D341Med (cell line): ENCODE data around the gene SMG9.
"Not testable (repeated sequence)": the region's sequence is repeated elsewhere in the genome, so short reads cannot be mapped to it uniquely, and the experiment has no call there.

Experiments
- DNase-seq: peaks from one replicate; pipeline ENCODE4 v3.0.0; 2012; ENCODE audit warnings: low spot score

SMG9 gene

DNA sequence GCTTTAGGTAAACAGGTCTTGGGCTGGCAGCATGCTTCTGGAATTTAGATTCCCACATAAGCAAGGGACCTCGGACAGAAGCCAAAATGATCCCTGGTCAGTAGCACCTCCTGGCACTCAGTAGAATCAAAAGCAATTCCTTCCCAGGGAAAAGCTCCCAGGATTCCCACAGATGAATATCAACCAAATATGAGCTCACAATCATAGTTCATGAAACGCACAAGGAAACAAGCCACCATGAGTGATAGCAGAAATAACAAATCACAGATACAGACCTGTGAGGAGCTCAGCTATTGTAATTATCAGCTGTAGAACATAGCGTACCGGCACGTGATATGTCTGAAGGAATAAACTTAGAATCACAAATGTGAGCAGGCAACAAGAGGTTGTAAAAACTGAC lies 63.0 kb downstream of the SMG9 start:
- no peak for DNase-seq

DNA sequence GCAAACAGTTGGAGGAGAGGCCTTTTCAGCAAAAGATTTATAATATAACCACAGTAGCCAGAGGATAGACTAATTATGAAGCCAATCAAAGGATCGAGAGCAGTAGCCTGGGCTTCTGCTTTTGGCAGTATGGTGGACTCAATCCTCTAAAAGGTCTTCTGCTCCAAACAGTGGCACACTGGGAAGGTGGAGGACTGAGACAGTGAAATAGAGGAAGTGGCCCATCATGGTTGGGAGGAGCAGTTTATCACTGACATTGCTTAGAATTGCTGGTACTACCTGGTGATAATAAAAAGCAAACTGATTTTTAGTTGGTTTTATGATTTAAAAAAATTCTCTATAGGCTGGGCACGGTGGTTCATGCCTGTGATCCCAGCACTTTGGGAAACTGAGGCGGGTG lies 63.9 kb downstream of the SMG9 start:
- DNase-seq: no peak

DNA sequence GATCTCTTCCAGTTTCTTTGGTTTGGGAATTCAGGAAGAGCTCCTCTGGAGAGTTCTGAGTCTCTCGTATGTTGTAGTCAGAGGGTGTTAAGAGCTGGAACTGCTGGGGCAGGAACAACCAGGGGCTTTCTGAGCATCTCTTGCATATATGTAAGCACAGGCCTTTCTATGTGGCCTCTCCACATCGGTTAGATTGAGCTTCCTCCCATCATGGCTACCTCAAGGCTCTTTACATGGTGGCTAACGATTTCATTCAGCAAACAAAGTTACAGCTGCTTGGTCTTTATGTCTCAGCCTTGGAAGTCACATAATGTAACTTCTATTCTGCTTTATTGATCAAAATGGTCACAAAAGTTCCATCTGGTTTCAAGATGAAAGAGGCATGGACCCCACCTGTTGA lies 64.3 kb downstream of the SMG9 start:
- no peak for DNase-seq

DNA sequence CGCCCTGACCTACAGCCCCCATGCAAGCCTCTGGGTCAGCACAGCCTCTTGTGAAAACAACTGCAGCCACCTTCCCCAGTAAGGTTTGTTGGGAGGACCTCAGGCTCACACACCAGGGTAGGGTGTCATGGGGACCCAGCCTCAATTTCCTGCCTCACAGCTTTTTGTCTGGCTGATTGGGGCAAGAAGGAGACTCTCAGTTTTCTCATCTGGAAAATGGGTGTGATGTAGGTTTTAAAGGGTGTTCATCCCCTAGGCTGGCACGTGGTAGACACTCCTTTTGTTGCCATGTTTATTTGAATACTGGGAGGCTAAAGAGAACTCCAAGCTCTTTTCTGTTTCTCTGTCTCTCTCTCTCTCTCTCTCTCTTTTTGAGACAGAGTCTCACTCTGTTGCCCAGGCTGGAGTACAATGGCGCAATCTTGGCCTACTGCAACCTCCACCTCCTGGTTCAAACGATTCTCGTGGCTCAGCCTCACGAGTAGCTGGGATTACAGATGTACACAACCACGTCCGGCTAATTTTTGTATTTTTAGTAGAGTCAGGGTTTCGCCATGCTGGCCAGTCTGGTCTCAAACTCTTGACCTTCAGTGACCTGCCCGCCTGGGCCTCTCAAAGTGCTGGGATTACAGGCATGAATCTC lies 66.6 kb downstream of the SMG9 start:
- DNase-seq: no peak

DNA sequence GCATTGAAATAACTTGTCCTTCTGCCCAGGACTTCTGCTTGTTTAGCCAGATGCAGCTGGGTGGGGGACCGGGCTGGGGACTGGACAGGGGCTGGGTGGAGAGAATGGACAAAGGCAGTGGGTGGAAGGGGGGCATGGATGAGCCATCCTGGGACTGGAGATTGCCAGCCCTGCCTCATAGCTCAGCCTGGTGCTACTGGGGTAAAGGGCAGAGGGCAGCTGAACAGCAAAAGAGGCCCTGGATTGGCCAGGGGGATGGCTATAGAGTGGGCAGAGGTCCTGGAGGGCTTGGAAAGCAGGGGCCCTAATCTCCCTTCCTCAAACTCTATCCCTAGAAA lies 67.1 kb downstream of the SMG9 start:
- no peak for DNase-seq

DNA sequence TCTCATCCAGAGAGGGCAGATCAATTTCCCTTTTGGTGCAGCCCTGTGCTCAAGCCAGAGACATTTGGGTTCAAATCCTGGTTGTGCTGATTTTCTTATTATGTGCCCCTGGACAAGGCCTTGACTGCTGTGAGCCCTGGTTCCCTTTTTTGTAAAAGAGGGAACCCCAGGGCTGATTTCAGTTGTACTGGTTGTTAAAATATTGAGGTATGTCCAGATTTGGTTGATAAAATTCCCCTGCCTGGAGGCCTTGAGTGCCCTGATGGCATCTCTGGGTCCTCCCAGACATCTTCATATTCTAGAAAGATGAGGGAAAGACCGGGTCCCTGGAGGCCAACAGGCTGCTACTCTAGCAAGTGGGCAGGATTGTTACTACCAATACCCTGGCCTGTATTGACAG lies 70.4 kb downstream of the SMG9 start:
- no peak for DNase-seq

DNA sequence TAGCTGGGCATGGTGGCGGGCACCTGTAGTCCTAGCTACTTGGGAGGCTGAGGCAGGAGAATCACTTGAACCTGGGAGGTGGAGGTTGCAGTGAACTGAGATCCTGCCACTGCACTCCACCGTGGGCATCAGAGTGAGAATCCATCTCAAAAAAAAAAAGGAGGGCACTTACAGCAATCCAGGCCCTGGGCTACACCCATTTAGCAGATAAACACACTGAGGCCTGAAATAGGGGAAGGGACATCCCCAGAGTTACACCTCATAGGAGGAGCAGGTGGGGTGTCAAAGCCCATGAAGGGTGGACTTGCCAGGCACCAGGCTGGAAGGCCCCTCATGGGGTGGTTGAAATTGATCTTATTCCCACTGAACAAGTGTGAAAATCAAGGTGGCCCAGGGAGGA lies 70.9 kb downstream of the SMG9 start:
- DNase-seq: no peak

DNA sequence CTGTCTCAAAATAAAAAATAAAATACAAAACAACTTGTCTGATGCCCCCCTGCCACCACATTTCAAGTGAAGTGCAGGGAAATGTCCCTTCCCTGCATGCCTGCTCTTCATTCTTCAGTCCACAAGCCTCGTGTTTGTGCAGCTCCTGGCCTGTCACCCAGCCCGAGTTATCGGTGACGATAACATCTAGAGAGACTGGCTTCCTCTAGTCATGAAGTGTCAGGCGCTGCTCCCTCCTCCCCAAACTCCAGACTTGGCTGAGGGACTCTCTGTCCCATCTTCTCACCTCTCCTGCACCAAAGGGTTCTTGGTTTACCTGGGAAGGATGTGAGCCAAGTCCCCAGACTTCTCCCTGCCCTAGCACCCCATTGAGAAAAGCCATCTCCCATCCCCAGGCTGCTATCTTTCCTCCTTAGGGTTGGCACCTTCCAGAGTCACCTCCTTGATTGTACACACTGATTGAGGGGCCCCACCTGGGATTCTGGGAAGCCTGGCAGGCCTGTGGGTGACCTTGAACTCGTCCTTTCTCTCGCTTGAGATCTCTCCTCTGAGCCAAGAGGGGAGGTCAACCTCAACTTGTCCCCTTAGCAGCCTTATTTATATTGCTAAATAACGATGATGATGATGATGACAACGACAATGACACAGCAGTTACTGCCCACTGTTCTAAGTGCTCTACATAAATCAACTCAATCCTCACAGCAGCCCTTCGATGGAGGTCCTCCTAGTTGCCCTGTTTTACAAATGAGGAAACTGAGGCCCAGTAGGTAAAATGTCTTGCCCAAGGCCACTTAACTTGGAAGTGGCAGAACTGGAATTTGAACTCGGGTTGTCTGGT lies 71.7 kb downstream of the SMG9 start:
- no peak for DNase-seq

DNA sequence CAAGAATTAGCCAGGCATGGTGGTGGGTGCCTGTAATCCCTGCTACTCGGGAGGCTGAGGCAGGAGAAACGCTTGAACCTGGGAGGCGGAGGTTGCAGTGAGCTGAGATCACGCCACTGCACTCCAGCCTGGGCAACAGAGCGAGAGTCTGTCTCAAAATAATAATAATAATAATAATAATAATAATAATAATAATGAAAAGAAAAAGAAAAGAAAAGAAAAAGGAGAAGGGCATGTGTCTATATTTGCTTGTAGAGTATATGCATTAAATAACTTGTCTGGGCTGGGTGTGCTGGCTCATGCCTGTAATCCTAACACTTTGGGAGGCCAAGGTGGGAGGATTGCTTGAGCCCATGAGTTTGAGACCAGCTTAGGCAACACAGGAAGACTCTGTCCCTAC lies 72.5 kb downstream of the SMG9 start:
- DNase-seq: not testable (repeated sequence)

DNA sequence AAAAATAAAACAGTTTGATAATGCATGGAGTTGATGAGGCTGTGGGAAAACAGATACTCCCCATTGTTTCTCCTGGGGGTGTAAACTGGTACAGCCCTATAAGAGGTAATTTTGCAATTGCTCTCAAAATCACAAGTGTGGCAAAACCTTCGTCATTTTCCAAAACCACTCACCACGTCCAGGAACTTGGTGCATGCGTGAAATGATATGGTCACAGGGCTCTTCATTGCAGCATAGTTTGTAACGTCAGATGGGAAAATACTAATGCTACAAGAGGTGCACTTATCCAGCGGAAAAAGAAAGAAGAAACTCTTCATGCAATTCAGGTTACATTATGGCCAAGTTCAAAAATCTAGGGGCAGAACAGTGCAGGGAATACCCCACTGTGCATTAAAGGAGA lies 72.9 kb downstream of the SMG9 start:
- DNase-seq: no peak

DNA sequence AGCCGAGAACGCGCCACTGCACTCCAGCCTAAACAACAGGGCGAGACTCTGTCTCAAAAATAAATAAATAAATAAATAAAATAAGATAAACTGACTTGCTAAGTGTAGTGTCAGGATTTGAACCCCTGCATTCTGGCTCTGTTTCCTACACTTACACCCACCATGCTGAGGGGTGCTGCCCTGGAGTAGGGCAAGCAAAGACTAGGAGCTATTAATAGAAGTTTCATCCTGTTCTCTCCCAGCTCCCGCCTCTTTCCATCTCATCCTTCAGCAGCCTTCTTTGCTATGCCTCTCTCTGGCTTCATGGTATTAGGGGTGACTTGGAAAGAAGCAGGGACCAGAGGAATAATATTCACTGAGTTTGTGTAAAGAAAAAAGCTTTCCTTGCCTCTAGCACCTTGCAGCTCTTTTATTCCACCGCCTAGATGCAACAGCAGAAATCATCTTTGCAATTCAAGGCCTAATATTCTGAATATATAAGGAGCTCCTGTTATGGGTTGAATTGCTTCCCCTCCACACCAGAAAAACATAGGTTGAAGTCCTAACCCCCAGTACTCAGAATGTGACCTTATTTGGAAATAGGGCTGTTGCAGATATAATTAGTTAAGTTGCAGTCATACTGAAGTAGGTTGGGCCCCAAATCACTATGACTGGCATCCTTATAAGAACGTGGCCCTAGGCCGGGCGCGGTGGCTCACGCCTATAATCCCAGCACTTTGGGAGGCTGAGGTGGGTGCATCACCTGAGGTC lies 76.1 kb downstream of the SMG9 start:
- no peak for DNase-seq
